Measurements from ENCODE around the gene SLC38A11. TPM values are rescaled to one million over a fixed set of nuclear protein-coding genes. Genes with fewer than 3 reads are reported as not detected.
A peak's percentile ranks its signal among the peaks of the same experiment; 100 is the strongest.

The SLC38A11 gene
- total and polyA plus RNA-seq, 2 of the 13 experiments (the other 11 are each of a cell fraction or from before 2014, with no cell fraction given), result 14.0 to 14.3 TPM

DNA sequence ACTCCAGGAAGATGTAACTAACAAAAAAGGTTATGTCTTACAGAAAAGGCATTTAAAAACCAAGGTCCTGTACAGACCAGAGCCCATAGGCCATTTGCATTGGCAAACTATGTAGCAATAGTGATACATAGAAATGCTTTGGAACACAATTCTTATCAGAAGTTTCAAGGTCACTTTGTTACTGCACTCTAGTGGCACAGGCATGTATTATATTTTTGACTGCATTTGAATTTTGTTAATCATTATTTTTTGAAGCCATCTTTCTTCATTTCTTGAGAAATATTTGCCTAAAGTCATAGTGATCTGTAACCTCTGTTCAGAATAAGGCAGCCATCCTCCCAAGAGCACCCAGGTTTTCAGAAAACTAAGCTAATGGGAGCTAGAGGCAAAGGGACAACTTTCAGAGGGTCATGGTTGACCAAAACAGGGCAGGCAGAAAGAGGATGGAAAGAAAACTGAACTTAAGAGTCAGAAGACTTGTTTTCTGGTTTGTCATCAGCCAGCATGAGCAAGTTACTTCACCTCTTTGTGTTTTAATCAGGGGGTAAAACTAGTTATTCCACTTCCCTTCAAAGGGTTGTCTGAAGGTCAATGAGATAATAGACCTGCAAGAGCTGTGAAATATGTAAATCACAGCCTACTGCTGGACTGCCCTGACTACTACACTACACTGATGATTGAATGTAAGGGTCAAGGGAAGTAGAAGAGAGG lies 41.5 kb downstream of the SLC38A11 start (continued):
- TF ChIP-seq, protein P1, sequence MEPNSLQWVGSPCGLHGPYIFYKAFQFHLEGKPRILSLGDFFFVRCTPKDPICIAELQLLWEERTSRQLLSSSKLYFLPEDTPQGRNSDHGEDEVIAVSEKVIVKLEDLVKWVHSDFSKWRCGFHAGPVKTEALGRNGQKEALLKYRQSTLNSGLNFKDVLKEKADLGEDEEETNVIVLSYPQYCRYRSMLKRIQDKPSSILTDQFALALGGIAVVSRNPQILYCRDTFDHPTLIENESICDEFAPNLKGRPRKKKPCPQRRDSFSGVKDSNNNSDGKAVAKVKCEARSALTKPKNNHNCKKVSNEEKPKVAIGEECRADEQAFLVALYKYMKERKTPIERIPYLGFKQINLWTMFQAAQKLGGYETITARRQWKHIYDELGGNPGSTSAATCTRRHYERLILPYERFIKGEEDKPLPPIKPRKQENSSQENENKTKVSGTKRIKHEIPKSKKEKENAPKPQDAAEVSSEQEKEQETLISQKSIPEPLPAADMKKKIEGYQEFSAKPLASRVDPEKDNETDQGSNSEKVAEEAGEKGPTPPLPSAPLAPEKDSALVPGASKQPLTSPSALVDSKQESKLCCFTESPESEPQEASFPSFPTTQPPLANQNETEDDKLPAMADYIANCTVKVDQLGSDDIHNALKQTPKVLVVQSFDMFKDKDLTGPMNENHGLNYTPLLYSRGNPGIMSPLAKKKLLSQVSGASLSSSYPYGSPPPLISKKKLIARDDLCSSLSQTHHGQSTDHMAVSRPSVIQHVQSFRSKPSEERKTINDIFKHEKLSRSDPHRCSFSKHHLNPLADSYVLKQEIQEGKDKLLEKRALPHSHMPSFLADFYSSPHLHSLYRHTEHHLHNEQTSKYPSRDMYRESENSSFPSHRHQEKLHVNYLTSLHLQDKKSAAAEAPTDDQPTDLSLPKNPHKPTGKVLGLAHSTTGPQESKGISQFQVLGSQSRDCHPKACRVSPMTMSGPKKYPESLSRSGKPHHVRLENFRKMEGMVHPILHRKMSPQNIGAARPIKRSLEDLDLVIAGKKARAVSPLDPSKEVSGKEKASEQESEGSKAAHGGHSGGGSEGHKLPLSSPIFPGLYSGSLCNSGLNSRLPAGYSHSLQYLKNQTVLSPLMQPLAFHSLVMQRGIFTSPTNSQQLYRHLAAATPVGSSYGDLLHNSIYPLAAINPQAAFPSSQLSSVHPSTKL (CRISPR knock-in tag; IDR thresholded peaks at IDR 0.05), result peak; percentile 85
- TF ChIP-seq MAX (IDR thresholded peaks at IDR 0.05), result no peak; the same call in 1 of the 2 replicates
- TF ChIP-seq IRX3 (CRISPR knock-in tag; IDR thresholded peaks at IDR 0.05; ENCODE audit: borderline replicate concordance, low read depth), result no peak
- no peak; the same call in 1 of the 2 replicates for TF ChIP-seq CENPBD1 (CRISPR knock-in tag; IDR thresholded peaks at IDR 0.05; ENCODE audit: borderline replicate concordance, low read depth)
- no peak for TF ChIP-seq ZFP41 (CRISPR knock-in tag; IDR thresholded peaks at IDR 0.05; ENCODE audit: borderline replicate concordance)
- TF ChIP-seq, protein P2, sequence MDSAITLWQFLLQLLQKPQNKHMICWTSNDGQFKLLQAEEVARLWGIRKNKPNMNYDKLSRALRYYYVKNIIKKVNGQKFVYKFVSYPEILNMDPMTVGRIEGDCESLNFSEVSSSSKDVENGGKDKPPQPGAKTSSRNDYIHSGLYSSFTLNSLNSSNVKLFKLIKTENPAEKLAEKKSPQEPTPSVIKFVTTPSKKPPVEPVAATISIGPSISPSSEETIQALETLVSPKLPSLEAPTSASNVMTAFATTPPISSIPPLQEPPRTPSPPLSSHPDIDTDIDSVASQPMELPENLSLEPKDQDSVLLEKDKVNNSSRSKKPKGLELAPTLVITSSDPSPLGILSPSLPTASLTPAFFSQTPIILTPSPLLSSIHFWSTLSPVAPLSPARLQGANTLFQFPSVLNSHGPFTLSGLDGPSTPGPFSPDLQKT (CRISPR knock-in tag; IDR thresholded peaks at IDR 0.05; ENCODE audit: borderline replicate concordance), result no peak
- no peak for TF ChIP-seq NKX3-1 (CRISPR knock-in tag; IDR thresholded peaks at IDR 0.05)
- TF ChIP-seq MIXL1 (CRISPR knock-in tag; IDR thresholded peaks at IDR 0.05), result no peak
- TF ChIP-seq RARA (CRISPR knock-in tag; IDR thresholded peaks at IDR 0.05), result peak; percentile 44; the same call in 1 of the 2 replicates
- peak; percentile 52; the same call in 1 of the 2 replicates for TF ChIP-seq ZGPAT (CRISPR knock-in tag; IDR thresholded peaks at IDR 0.05)
- 0 out of 2 replicates have a peak, but pooled peaks have one; percentile 41 for TF ChIP-seq HOXA3 (CRISPR knock-in tag; IDR thresholded peaks at IDR 0.05)
- no peak for TF ChIP-seq FOXP1 (IDR thresholded peaks at IDR 0.05)
- peak; percentile 71 for TF ChIP-seq FOXP1 (CRISPR knock-in tag; IDR thresholded peaks at IDR 0.05)
- no peak for TF ChIP-seq FLYWCH1 (CRISPR knock-in tag; IDR thresholded peaks at IDR 0.05)
- no peak for TF ChIP-seq GATA4 (IDR thresholded peaks at IDR 0.05; ENCODE audit: borderline replicate concordance, low read depth)
- no peak for TF ChIP-seq ZNF234 (CRISPR knock-in tag; conservative IDR thresholded peaks at IDR 0.05)
- no peak for TF ChIP-seq ZNF557 (CRISPR knock-in tag; IDR thresholded peaks at IDR 0.05)
- TF ChIP-seq, protein P3, sequence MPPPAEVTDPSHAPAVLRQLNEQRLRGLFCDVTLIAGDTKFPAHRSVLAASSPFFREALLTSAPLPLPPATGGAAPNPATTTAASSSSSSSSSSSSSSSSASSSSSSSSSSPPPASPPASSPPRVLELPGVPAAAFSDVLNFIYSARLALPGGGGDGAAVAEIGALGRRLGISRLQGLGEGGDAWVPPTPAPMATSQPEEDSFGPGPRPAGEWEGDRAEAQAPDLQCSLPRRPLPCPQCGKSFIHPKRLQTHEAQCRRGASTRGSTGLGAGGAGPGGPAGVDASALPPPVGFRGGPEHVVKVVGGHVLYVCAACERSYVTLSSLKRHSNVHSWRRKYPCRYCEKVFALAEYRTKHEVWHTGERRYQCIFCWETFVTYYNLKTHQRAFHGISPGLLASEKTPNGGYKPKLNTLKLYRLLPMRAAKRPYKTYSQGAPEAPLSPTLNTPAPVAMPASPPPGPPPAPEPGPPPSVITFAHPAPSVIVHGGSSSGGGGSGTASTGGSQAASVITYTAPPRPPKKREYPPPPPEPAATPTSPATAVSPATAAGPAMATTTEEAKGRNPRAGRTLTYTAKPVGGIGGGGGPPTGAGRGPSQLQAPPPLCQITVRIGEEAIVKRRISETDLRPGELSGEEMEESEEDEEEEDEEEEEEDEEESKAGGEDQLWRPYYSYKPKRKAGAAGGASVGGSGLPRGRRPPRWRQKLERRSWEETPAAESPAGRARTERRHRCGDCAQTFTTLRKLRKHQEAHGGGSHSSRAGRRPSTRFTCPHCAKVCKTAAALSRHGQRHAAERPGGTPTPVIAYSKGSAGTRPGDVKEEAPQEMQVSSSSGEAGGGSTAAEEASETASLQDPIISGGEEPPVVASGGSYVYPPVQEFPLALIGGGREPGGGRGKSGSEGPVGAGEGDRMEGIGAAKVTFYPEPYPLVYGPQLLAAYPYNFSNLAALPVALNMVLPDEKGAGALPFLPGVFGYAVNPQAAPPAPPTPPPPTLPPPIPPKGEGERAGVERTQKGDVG (CRISPR knock-in tag; IDR thresholded peaks at IDR 0.05; ENCODE audit: borderline replicate concordance), result no peak
- TF ChIP-seq NFYC (CRISPR knock-in tag; IDR thresholded peaks at IDR 0.05), result peak; percentile 33; the same call in 1 of the 2 replicates
- no peak for TF ChIP-seq FOSL1 (CRISPR knock-in tag; IDR thresholded peaks at IDR 0.05; ENCODE audit: borderline replicate concordance)

Measured in HepG2 (cell line).